Fibroblast of skin of right biceps (primary cell): ENCODE measurements around the gene SFTPA1.
"Not testable (repeated sequence)": the region's sequence is repeated elsewhere in the genome, so short reads cannot be mapped to it uniquely, and the experiment has no call there.

Source experiments
- DNase-seq: peaks from one replicate; pipeline ENCODE4 v3.0.0-alpha.2; 2013

Gene SFTPA1

GRCh38 chr10:79610601-79611191 is at the start of gene SFTPA1:
Gene SFTPA1, plus strand, starts transcription at chr10:79610939. Its CDS starts 887 bp downstream, at chr10:79611826.
- no peak for DNase-seq

- DNase-seq: no peak
These were observed 49.5 kb upstream of the SFTPA1 start for GRCh38 chr10:79561257-79561656.

- DNase-seq: peak; percentile 52
These were observed 48.5 kb upstream of the SFTPA1 start for GRCh38 chr10:79562135-79562756.

GRCh38 chr10:79563426-79563825 is 47.3 kb upstream of the SFTPA1 start:
- DNase-seq: no peak

- not testable (repeated sequence) for DNase-seq
These were observed 40.1 kb upstream of the SFTPA1 start for GRCh38 chr10:79570624-79571023.

- no peak for DNase-seq
These were observed 31.4 kb upstream of the SFTPA1 start for GRCh38 chr10:79579361-79579760.

- no peak for DNase-seq
These were observed 29.7 kb upstream of the SFTPA1 start for GRCh38 chr10:79581044-79581443.

GRCh38 chr10:79582096-79582495 is 28.6 kb upstream of the SFTPA1 start:
- no peak for DNase-seq

- not testable (repeated sequence) for DNase-seq
These were observed 27.8 kb upstream of the SFTPA1 start for GRCh38 chr10:79582954-79583353.

- DNase-seq: no peak
These were observed 27.2 kb upstream of the SFTPA1 start for GRCh38 chr10:79583488-79584024.

- DNase-seq: no peak
These were observed 24.7 kb upstream of the SFTPA1 start for GRCh38 chr10:79585870-79586527.

GRCh38 chr10:79586933-79587332 is 23.8 kb upstream of the SFTPA1 start:
- no peak for DNase-seq

GRCh38 chr10:79588800-79589199 is 21.9 kb upstream of the SFTPA1 start:
- DNase-seq: no peak

- DNase-seq: no peak
These were observed 17.4 kb upstream of the SFTPA1 start for GRCh38 chr10:79593377-79593776.

- not testable (repeated sequence) for DNase-seq
These were observed 16.2 kb upstream of the SFTPA1 start for GRCh38 chr10:79594565-79594964.

GRCh38 chr10:79595510-79595909 is 15.2 kb upstream of the SFTPA1 start:
- DNase-seq: no peak

- not testable (repeated sequence) for DNase-seq
These were observed 11.1 kb upstream of the SFTPA1 start for GRCh38 chr10:79599644-79600043.

- DNase-seq: no peak
These were observed 8.8 kb upstream of the SFTPA1 start for GRCh38 chr10:79601939-79602338.

GRCh38 chr10:79602953-79603352 is 7.8 kb upstream of the SFTPA1 start:
- no peak for DNase-seq

GRCh38 chr10:79604294-79604693 is 6.4 kb upstream of the SFTPA1 start:
- no peak for DNase-seq

- no peak for DNase-seq
These were observed 5.4 kb upstream of the SFTPA1 start for GRCh38 chr10:79605308-79605707.

GRCh38 chr10:79608505-79609375 is 2.0 kb upstream of the SFTPA1 start:
- peak; percentile 23 for DNase-seq
